ENCODE results near the gene C2CD4D.

- no peak for TF ChIP-seq CREM (CRISPR knock-in tag; IDR thresholded peaks at IDR 0.05)
- no peak for TF ChIP-seq E2F5 (CRISPR knock-in tag; IDR thresholded peaks at IDR 0.05)
- no peak for TF ChIP-seq CTCF (IDR thresholded peaks at IDR 0.05)
- no peak for TF ChIP-seq NFYB (CRISPR knock-in tag; conservative IDR thresholded peaks at IDR 0.05; ENCODE audit: low read depth)
These were observed 48.5 kb downstream of the C2CD4D start for GRCh38 chr1:151790940-151791651.

Measured in WTC11 (cell line).